Activated CD8-positive, alpha-beta memory T cell treated with anti-CD3 and anti-CD28 coated beads, Interleukin-2, amount 50 U/mL, for 1 hour (primary cell): ENCODE results near the gene PODN.

Experiments
- DNase-seq: peaks from one replicate; pipeline ENCODE4 v3.0.0-alpha.2; 2020; ENCODE audit errors: extremely low read depth

Gene PODN

GRCh38 chr1:53089478-53090226 lies 27.6 kb downstream of the PODN start:
- DNase-seq, result no peak

GRCh38 chr1:53090227-53091147 lies 28.5 kb downstream of the PODN start:
- DNase-seq, result no peak

GRCh38 chr1:53091841-53092645 lies 30.0 kb downstream of the PODN start:
- DNase-seq, result no peak

GRCh38 chr1:53092659-53093450 lies 30.8 kb downstream of the PODN start:
- DNase-seq, result no peak

GRCh38 chr1:53093451-53093754 lies 31.4 kb downstream of the PODN start:
- DNase-seq, result no peak

- DNase-seq, result no peak
Observed at GRCh38 chr1:53093778-53094532, 31.9 kb downstream of the PODN start.

GRCh38 chr1:53094533-53094919 lies 32.5 kb downstream of the PODN start:
- DNase-seq, result no peak

GRCh38 chr1:53104289-53104913 lies 42.4 kb downstream of the PODN start:
- DNase-seq, result no peak

- DNase-seq, result no peak
Observed at GRCh38 chr1:53107090-53107489, 45.1 kb downstream of the PODN start.

GRCh38 chr1:53107570-53108322 lies 45.7 kb downstream of the PODN start:
- DNase-seq, result no peak

- DNase-seq, result no peak
Observed at GRCh38 chr1:53108646-53109580, 46.9 kb downstream of the PODN start.

GRCh38 chr1:53110370-53111072 lies 48.5 kb downstream of the PODN start:
- no peak for DNase-seq

- no peak for DNase-seq
Observed at GRCh38 chr1:53111073-53111556, 49.1 kb downstream of the PODN start.

GRCh38 chr1:53111693-53112092 lies 49.7 kb downstream of the PODN start:
- DNase-seq, result no peak

GRCh38 chr1:53112271-53112774 lies 50.3 kb downstream of the PODN start:
- DNase-seq, result no peak

- no peak for DNase-seq
Observed at GRCh38 chr1:53112861-53113260, 50.8 kb downstream of the PODN start.

- no peak for DNase-seq
Observed at GRCh38 chr1:53114090-53114489, 52.1 kb downstream of the PODN start.
